Measurements from ENCODE around the gene MANEA. TPM values are rescaled to one million over a fixed set of nuclear protein-coding genes. Genes with fewer than 3 reads are reported as not detected.

Gene MANEA
- total and polyA plus RNA-seq, 2 of the 13 experiments (the other 11 are each of a cell fraction or from before 2014, with no cell fraction given), result 10.0 to 10.9 TPM

DNA sequence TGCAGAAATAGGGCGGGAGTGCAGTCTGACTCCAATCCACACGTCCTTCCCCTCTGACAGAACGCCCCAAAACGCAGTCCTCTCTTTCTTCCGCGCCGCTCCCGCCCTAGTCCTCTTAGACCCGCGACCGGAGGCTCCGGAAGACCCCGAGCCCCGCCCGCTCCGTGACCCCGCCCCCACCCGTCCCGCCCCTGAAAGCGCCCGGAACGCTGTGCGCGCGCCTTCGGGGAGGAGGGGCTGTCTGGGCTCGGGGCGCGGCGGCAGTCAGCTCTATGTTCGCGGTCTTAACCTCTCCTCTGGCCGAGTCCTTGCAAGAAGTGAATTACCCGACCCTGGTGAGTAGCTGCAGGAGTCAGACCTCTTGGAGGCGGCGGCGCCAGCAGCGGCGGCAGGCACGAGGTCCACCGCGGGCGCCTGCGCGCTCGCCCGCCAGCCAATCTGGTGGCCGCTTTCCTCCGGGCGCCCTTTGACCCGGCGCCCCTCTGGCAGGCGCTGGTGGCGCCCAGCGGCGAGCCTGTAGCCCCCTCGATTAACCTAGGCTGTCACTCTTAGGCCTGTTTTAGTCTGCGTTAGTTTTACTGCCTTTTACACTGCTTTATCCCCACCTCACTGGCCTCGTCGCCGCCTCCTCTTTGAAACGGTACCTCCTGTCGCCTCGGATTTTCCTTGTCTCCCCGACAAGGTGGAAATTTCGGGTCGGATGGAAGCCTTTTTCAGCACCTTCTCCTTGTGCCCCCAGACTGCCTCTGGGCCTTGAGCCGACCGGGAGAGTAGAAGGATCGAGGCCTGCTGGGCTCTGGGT lies at the start of gene MANEA (continued):
- TF ChIP-seq, protein P1, sequence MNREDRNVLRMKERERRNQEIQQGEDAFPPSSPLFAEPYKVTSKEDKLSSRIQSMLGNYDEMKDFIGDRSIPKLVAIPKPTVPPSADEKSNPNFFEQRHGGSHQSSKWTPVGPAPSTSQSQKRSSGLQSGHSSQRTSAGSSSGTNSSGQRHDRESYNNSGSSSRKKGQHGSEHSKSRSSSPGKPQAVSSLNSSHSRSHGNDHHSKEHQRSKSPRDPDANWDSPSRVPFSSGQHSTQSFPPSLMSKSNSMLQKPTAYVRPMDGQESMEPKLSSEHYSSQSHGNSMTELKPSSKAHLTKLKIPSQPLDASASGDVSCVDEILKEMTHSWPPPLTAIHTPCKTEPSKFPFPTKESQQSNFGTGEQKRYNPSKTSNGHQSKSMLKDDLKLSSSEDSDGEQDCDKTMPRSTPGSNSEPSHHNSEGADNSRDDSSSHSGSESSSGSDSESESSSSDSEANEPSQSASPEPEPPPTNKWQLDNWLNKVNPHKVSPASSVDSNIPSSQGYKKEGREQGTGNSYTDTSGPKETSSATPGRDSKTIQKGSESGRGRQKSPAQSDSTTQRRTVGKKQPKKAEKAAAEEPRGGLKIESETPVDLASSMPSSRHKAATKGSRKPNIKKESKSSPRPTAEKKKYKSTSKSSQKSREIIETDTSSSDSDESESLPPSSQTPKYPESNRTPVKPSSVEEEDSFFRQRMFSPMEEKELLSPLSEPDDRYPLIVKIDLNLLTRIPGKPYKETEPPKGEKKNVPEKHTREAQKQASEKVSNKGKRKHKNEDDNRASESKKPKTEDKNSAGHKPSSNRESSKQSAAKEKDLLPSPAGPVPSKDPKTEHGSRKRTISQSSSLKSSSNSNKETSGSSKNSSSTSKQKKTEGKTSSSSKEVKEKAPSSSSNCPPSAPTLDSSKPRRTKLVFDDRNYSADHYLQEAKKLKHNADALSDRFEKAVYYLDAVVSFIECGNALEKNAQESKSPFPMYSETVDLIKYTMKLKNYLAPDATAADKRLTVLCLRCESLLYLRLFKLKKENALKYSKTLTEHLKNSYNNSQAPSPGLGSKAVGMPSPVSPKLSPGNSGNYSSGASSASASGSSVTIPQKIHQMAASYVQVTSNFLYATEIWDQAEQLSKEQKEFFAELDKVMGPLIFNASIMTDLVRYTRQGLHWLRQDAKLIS (CRISPR knock-in tag; IDR thresholded peaks at IDR 0.05), result no peak
- TF ChIP-seq, protein P2, sequence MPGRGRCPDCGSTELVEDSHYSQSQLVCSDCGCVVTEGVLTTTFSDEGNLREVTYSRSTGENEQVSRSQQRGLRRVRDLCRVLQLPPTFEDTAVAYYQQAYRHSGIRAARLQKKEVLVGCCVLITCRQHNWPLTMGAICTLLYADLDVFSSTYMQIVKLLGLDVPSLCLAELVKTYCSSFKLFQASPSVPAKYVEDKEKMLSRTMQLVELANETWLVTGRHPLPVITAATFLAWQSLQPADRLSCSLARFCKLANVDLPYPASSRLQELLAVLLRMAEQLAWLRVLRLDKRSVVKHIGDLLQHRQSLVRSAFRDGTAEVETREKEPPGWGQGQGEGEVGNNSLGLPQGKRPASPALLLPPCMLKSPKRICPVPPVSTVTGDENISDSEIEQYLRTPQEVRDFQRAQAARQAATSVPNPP (CRISPR knock-in tag; IDR thresholded peaks at IDR 0.05), result no peak
- TF ChIP-seq, protein P3, sequence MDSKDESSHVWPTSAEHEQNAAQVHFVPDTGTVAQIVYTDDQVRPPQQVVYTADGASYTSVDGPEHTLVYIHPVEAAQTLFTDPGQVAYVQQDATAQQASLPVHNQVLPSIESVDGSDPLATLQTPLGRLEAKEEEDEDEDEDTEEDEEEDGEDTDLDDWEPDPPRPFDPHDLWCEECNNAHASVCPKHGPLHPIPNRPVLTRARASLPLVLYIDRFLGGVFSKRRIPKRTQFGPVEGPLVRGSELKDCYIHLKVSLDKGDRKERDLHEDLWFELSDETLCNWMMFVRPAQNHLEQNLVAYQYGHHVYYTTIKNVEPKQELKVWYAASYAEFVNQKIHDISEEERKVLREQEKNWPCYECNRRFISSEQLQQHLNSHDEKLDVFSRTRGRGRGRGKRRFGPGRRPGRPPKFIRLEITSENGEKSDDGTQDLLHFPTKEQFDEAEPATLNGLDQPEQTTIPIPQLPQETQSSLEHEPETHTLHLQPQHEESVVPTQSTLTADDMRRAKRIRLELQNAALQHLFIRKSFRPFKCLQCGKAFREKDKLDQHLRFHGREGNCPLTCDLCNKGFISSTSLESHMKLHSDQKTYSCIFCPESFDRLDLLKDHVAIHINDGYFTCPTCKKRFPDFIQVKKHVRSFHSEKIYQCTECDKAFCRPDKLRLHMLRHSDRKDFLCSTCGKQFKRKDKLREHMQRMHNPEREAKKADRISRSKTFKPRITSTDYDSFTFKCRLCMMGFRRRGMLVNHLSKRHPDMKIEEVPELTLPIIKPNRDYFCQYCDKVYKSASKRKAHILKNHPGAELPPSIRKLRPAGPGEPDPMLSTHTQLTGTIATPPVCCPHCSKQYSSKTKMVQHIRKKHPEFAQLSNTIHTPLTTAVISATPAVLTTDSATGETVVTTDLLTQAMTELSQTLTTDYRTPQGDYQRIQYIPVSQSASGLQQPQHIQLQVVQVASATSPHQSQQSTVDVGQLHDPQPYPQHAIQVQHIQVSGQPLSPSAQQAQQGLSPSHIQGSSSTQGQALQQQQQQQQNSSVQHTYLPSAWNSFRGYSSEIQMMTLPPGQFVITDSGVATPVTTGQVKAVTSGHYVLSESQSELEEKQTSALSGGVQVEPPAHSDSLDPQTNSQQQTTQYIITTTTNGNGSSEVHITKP (CRISPR knock-in tag; IDR thresholded peaks at IDR 0.05; ENCODE audit: low read depth), result no peak
- TF ChIP-seq, protein P4, sequence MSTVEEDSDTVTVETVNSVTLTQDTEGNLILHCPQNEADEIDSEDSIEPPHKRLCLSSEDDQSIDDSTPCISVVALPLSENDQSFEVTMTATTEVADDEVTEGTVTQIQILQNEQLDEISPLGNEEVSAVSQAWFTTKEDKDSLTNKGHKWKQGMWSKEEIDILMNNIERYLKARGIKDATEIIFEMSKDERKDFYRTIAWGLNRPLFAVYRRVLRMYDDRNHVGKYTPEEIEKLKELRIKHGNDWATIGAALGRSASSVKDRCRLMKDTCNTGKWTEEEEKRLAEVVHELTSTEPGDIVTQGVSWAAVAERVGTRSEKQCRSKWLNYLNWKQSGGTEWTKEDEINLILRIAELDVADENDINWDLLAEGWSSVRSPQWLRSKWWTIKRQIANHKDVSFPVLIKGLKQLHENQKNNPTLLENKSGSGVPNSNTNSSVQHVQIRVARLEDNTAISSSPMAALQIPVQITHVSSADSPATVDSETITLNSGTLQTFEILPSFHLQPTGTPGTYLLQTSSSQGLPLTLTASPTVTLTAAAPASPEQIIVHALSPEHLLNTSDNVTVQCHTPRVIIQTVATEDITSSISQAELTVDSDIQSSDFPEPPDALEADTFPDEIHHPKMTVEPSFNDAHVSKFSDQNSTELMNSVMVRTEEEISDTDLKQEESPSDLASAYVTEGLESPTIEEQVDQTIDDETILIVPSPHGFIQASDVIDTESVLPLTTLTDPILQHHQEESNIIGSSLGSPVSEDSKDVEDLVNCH (CRISPR knock-in tag; IDR thresholded peaks at IDR 0.05), result no peak
- TF ChIP-seq CHCHD3 (CRISPR knock-in tag; IDR thresholded peaks at IDR 0.05) (0 out of 2 replicates have a peak, but pooled peaks have one; percentile 57), TGIF2 (CRISPR knock-in tag; IDR thresholded peaks at IDR 0.05) (no peak), MED13 (CRISPR knock-in tag; IDR thresholded peaks at IDR 0.05) (peak; percentile 42; the same call in 1 of the 2 replicates), KDM4B (CRISPR knock-in tag; IDR thresholded peaks at IDR 0.05) (no peak), ZEB1 (IDR thresholded peaks at IDR 0.05; ENCODE audit: insufficient replicate concordance, low read depth) (peak; percentile 22), NCOR1 (IDR thresholded peaks at IDR 0.05; ENCODE audit: borderline replicate concordance, low read length) (peak; percentile 53), SCMH1 (CRISPR knock-in tag; IDR thresholded peaks at IDR 0.05; ENCODE audit: borderline replicate concordance) (no peak), ATRX (CRISPR knock-in tag; IDR thresholded peaks at IDR 0.05; ENCODE audit: borderline replicate concordance) (no peak), ZNF83 (CRISPR knock-in tag; IDR thresholded peaks at IDR 0.05; ENCODE audit: borderline replicate concordance) (peak; percentile 84; the same call in 1 of the 2 replicates)
- TF ChIP-seq, protein P5, sequence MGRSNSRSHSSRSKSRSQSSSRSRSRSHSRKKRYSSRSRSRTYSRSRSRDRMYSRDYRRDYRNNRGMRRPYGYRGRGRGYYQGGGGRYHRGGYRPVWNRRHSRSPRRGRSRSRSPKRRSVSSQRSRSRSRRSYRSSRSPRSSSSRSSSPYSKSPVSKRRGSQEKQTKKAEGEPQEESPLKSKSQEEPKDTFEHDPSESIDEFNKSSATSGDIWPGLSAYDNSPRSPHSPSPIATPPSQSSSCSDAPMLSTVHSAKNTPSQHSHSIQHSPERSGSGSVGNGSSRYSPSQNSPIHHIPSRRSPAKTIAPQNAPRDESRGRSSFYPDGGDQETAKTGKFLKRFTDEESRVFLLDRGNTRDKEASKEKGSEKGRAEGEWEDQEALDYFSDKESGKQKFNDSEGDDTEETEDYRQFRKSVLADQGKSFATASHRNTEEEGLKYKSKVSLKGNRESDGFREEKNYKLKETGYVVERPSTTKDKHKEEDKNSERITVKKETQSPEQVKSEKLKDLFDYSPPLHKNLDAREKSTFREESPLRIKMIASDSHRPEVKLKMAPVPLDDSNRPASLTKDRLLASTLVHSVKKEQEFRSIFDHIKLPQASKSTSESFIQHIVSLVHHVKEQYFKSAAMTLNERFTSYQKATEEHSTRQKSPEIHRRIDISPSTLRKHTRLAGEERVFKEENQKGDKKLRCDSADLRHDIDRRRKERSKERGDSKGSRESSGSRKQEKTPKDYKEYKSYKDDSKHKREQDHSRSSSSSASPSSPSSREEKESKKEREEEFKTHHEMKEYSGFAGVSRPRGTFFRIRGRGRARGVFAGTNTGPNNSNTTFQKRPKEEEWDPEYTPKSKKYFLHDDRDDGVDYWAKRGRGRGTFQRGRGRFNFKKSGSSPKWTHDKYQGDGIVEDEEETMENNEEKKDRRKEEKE (IDR thresholded peaks at IDR 0.05), result no peak

Data from HepG2 (cell line).